Caco-2 (cell line): ENCODE data around the gene PACS2. TPM values are rescaled to one million over a fixed set of nuclear protein-coding genes. Genes with fewer than 3 reads are reported as not detected.

ENCODE experiments used
- BruUV-seq: library from RNA; stranded (reverse); fragments of 400-500 nt; replicated peaks from 2 replicates; lab custom pipeline; 2021; lab: Mats Ljungman, UMichigan
- CTCF ChIA-PET: fragments of 300-600 bp; sonication (Branson Sonifier 250); formaldehyde crosslinking; loops from one replicate; lab custom pipeline; 2022; ENCODE audit warnings: antibody characterized with exemption; lab: Charles Lee
- POLR2A ChIA-PET: fragments of 300-600 bp; sonication (Branson Sonifier 250); formaldehyde crosslinking; loops from one replicate; lab custom pipeline; 2022; ENCODE audit warnings: antibody characterized with exemption; lab: Charles Lee
- DNase-seq, 2 experiments: peaks; one replicate each; pipeline versions ENCODE4 v3.0.0 to v3.0.0-alpha.2; 2020 to 2022
- H3K27me3 ChIP-seq: replicated peaks from 2 replicates; pipeline ENCODE4 v1.6.0; 2011; ENCODE audit warnings: low read length; ENCODE audit not compliant: control insufficient read depth, insufficient read depth
- H3K36me3 ChIP-seq: 2 replicates; pipeline ENCODE4 v1.5.1; 2011; ENCODE audit warnings: low read length; ENCODE audit not compliant: control insufficient read depth, insufficient read depth
- H3K4me1 ChIP-seq: fragments of 250-450 bp; sonication (Bioruptor Pico); 2 replicates; pipeline ENCODE4 v1.5.1; 2020; ENCODE audit warnings: mild to moderate bottlenecking
- H3K4me3 ChIP-seq: 2 replicates; pipeline ENCODE4 v1.5.1; 2011; ENCODE audit warnings: low read depth, mild to moderate bottlenecking, control low read depth, low read length
- H3K9me3 ChIP-seq: fragments of 250-450 bp; sonication (Bioruptor Pico); 2 replicates; pipeline ENCODE4 v1.5.1; 2020; ENCODE audit warnings: mild to moderate bottlenecking, moderate library complexity
- H3K27ac Mint-ChIP-seq: one replicate; pipeline ENCODE4 v1.8.0; 2022; ENCODE audit warnings: mixed read lengths; ENCODE audit not compliant: unreplicated experiment
- H3K27me3 Mint-ChIP-seq: one replicate; pipeline ENCODE4 v1.8.0; 2022; ENCODE audit warnings: mixed read lengths; ENCODE audit not compliant: insufficient read depth, unreplicated experiment
- H3K36me3 Mint-ChIP-seq: one replicate; pipeline ENCODE4 v1.8.0; 2022; ENCODE audit warnings: mild to moderate bottlenecking, mixed read lengths; ENCODE audit not compliant: insufficient read depth, unreplicated experiment
- H3K4me1 Mint-ChIP-seq: one replicate; pipeline ENCODE4 v1.8.0; 2022; ENCODE audit warnings: low read depth, mixed read lengths; ENCODE audit not compliant: unreplicated experiment
- H3K4me3 Mint-ChIP-seq: one replicate; pipeline ENCODE4 v1.8.0; 2022; ENCODE audit warnings: mild to moderate bottlenecking, moderate library complexity, mixed read lengths; ENCODE audit not compliant: unreplicated experiment
- H3K9me3 Mint-ChIP-seq: one replicate; pipeline ENCODE4 v1.8.0; 2022; ENCODE audit warnings: mixed read lengths; ENCODE audit not compliant: unreplicated experiment
- intact Hi-C: fragments of 100-400 bp; cut with micrococcal nuclease; formaldehyde crosslinking; loops from one replicate; pipeline ENCODE4 v1.10.0; 2022; ENCODE audit not compliant: unreplicated experiment
- total RNA-seq: library from RNA; stranded (reverse); gene quantifications from 2 replicates; pipeline ENCODE4 v1.2.3, GENCODE V29; 2022
- TF ChIP-seq, protein P1 (sequence below), 2 experiments: fragments of 200-600 bp in 1 of 2; IDR thresholded peaks; 1 replicate in 1 of 2; 2 replicates in 1 of 2; pipeline versions ENCODE4 v1.5.1 to v1.8.0; 2011 to 2022; ENCODE audit warnings: antibody characterized with exemption in 1 of 2, control low read depth in 1 of 2, inconsistent platforms in 1 of 2, low read depth in 1 of 2, low read length in 1 of 2, mild to moderate bottlenecking in 1 of 2, moderate library complexity in 1 of 2; ENCODE audit not compliant: insufficient read depth in 1 of 2, severe bottlenecking in 1 of 2, unreplicated experiment in 1 of 2

Gene PACS2
- total RNA-seq, 1 experiment from 2014 or later = 58.1 TPM

- no TSS peak for BruUV-seq
- H3K4me1 Mint-ChIP-seq = no peaks in the 10 kb centered on the region
- H3K4me3 Mint-ChIP-seq = no peak overlapping the region
- peak in 1 of 2 experiments; percentile 26 for DNase-seq
- Histone ChIP-seq H3K4me1 (no peaks in the 10 kb centered on the region), H3K4me3 (no peak overlapping the region), H3K36me3 (no peaks in the 10 kb centered on the region), H3K27me3 (no peaks in the 10 kb centered on the region), H3K9me3 (no peaks in the 10 kb centered on the region)
- H3K27ac Mint-ChIP-seq = no peak overlapping the region
- no peaks in the 10 kb centered on the region for H3K9me3 Mint-ChIP-seq
- ChIA-PET CTCF (no interaction called here), POLR2A (no interaction called here)
- TF ChIP-seq, protein P1, sequence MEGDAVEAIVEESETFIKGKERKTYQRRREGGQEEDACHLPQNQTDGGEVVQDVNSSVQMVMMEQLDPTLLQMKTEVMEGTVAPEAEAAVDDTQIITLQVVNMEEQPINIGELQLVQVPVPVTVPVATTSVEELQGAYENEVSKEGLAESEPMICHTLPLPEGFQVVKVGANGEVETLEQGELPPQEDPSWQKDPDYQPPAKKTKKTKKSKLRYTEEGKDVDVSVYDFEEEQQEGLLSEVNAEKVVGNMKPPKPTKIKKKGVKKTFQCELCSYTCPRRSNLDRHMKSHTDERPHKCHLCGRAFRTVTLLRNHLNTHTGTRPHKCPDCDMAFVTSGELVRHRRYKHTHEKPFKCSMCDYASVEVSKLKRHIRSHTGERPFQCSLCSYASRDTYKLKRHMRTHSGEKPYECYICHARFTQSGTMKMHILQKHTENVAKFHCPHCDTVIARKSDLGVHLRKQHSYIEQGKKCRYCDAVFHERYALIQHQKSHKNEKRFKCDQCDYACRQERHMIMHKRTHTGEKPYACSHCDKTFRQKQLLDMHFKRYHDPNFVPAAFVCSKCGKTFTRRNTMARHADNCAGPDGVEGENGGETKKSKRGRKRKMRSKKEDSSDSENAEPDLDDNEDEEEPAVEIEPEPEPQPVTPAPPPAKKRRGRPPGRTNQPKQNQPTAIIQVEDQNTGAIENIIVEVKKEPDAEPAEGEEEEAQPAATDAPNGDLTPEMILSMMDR (IDR thresholded peaks at IDR 0.05; ENCODE audit: insufficient read depth in 1 of 2, low read depth in 1 of 2, low read length in 1 of 2, severe bottlenecking in 1 of 2, unreplicated experiment in 1 of 2) = no peak
- H3K36me3 Mint-ChIP-seq = peaks cover 17% of the 10 kb centered on the region
- H3K27me3 Mint-ChIP-seq = no peaks in the 10 kb centered on the region
- intact Hi-C loops = no loop called here
These were observed 70.2 kb downstream of the PACS2 start for GRCh38 chr14:105384605-105385321.

GRCh38 chr14:105385322-105385637, 70.7 kb downstream of the PACS2 start:
- H3K36me3 ChIP-seq = no peaks in the 10 kb centered on the region
- CTCF ChIA-PET = no interaction called here
- H3K4me3 Mint-ChIP-seq = no peak overlapping the region
- H3K27me3 ChIP-seq = no peaks in the 10 kb centered on the region
- no peaks in the 10 kb centered on the region for H3K9me3 Mint-ChIP-seq
- no peaks in the 10 kb centered on the region for H3K27me3 Mint-ChIP-seq
- POLR2A ChIA-PET = no interaction called here
- H3K4me1 ChIP-seq = no peaks in the 10 kb centered on the region
- BruUV-seq = no TSS peak
- no peak overlapping the region for H3K4me3 ChIP-seq
- H3K9me3 ChIP-seq = no peaks in the 10 kb centered on the region
- H3K27ac Mint-ChIP-seq = no peak overlapping the region
- TF ChIP-seq, protein P1 (IDR thresholded peaks at IDR 0.05; ENCODE audit: insufficient read depth in 1 of 2, low read depth in 1 of 2, low read length in 1 of 2, severe bottlenecking in 1 of 2, unreplicated experiment in 1 of 2) = no peak
- DNase-seq = no peak
- no peaks in the 10 kb centered on the region for H3K4me1 Mint-ChIP-seq
- intact Hi-C loops = no loop called here
- H3K36me3 Mint-ChIP-seq = peaks cover 14% of the 10 kb centered on the region

DNA sequence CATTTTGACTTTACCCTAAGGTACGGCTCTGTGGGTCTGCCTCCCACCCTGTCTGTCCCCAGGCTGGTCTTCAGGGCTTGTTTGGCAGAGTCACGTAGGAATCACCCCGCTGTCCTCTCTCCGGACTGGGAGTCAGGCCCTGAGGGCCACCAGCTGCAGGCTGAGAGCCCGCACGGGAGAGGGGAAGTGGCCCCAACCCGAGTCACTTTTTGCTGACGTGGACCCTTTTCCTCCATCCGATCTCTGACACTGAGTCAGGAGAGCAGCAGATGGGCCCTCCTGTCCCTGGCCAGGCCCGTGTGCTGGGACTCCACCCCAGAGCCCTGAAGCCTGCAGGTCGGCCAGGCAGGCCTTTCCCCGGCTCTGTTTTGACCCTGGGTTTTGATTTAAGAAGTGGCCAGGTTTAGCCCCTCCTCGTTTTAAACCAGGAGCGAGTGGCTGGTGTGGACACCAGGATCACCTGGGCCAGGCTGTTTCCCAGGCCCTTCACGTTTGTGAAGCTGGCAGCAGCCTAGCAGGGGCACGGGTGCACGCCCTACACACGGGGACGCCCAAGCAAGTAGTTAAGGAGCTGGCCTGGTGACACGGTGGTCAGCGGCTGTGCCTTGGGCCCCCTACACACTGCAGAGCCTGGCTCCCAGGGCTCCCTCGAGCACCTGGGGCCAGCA, 71.3 kb downstream of the PACS2 start:
- CTCF ChIA-PET = interaction anchor here (0.8 kb wide), 1 partner anchor 95 kb away, joined by 3 read pairs; no protein-coding TSS in a partner anchor
- Mint-ChIP-seq H3K9me3 (no peaks in the 10 kb centered on the region), H3K4me3 (no peak overlapping the region), H3K36me3 (peaks cover 14% of the 10 kb centered on the region), H3K27me3 (no peaks in the 10 kb centered on the region), H3K27ac (no peak overlapping the region), H3K4me1 (no peaks in the 10 kb centered on the region)
- H3K9me3 ChIP-seq = no peaks in the 10 kb centered on the region
- intact Hi-C loops = no loop called here
- TF ChIP-seq, protein P1 (IDR thresholded peaks at IDR 0.05; ENCODE audit: insufficient read depth in 1 of 2, low read depth in 1 of 2, low read length in 1 of 2, severe bottlenecking in 1 of 2, unreplicated experiment in 1 of 2) = no peak
- no peaks in the 10 kb centered on the region for H3K36me3 ChIP-seq
- POLR2A ChIA-PET = no interaction called here
- DNase-seq = no peak
- no peak overlapping the region for H3K4me3 ChIP-seq
- no peaks in the 10 kb centered on the region for H3K4me1 ChIP-seq
- no TSS peak for BruUV-seq
- H3K27me3 ChIP-seq = no peaks in the 10 kb centered on the region
